ENCODE measurements around the gene DIPK2A.

DIPK2A gene, protein sequence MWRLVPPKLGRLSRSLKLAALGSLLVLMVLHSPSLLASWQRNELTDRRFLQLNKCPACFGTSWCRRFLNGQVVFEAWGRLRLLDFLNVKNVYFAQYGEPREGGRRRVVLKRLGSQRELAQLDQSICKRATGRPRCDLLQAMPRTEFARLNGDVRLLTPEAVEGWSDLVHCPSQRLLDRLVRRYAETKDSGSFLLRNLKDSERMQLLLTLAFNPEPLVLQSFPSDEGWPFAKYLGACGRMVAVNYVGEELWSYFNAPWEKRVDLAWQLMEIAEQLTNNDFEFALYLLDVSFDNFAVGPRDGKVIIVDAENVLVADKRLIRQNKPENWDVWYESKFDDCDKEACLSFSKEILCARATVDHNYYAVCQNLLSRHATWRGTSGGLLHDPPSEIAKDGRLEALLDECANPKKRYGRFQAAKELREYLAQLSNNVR

DNA sequence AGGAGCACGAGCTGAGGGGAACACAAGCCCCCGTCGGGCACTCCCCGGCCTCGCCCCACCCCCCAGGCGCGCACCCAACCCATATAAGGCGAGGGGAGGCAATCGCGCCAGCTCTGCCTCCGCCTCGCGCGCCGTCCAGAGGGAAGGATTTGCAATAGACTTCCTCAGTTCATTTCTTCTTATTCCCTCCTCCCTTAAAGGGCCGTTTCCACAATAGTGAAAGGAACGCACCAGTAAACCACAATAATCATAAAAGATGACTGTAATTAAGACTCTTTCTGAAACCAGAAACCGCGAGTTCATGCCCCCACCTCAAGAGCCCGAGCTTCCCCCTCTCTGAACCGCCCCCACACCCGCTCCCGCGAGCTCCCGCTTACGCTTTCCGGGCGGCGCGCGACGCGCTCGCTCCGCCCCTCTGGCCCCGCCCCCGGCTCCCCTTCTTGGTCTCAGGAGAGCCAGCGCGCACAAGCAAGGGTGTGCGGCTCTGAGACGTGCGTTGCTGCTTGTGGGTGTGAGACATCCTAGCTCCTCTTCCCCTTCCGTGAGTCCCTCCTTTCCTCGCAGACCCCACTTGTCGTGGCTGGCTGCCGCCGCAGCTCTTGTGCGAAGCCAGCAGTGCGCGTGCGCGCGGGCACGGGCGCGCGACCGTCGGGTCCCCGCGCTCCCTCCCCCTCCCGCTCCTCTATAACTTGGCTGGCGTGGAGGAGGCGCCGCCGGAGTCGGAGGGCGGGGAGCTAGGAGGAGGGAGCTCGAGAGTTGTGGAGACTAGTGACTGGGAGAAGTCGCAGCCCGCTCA, at the start of gene DIPK2A:
Gene DIPK2A (plus strand): TSS at position 465 of the 796 bp plus-strand sequence. CDS start 510 bp downstream, outside the sequence.
- DNase-seq: peak; percentile 81 to 100 (median 97)

DNA sequence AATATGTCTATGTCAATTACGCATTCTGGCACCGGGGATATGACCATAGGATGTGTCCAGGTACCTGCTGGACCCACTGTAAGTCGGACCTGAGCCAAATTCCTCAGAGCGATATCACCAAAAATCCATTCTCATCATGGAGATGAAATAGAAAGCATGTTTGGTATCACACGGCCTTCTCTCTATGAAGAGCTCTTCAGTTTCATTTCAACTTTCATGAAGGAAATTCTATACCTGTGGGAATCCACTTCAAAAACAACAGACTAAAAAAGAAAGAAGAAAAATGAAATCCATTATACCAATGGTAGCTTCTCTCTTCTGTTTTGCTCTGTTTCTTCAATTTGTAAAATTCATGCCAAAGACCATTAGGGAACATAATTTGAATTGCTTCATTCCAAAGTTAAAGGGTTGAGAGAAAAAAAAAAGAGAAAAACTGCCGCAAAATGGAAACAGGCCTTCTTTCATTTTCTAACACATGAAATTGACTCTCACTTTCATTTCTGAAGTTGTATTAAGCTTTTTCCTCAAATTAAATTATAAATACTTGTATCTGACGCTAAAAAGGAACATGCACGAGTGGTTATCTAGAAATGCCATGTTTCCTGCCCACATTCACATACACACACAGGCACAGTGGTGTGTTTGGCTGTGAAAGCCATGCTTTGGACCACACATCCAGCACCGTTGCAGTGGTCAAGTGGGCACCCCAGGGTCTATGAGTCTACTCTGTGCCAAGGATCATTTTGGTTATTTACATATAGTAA, 46.9 kb upstream of the DIPK2A start:
- no peak for DNase-seq

DNA sequence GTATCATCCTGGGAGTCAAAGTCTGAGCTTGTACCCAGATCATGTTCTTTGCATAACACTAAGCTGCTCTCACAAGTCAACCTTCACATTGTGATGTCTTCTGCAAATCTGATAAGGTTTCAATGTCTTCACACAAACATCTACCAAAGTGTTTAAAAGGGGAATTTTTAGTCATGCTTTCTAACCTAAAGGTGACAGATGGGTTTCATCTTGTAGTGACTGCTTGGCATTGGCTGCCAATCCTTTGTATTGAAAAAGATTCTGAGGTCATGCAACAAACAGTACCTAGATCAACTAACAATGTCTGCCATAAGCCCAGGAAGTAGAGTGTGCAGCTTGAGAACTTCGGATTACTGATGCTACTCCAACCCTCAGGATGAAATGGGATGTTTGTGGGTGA, 43.6 kb upstream of the DIPK2A start:
- DNase-seq: no peak

DNA sequence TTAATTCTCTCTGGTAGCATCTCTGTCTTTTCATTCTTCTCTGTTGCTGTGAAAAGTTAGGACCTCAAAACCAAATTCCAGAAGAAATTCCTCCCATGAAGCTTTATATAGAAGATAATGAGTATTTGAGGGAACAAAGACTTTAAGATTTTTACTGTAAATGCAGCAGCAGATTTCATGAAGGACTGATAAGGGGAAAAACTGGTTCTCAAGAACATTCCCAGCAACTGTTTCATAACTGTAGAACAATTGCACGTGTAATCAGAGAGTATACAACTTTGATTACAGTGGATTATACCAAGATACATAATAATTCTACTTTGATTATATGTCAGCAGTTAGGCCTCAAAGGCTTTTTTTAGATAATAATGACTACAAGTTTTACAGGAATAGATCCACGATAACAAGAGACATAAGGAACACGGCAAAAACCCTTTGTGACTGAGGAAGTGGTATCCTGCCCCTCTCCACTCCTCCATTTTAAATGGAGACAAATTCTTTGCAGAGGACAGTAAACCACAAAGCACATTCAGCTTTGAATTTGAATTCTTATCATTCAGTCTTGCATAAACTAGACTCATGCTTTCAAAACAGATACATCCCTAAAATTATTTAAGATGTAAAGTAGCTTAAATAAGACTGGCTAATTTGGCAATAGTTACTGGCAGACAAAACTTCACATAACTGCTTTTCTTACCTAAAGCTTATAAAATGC, 42.9 kb upstream of the DIPK2A start:
- DNase-seq: no peak

DNA sequence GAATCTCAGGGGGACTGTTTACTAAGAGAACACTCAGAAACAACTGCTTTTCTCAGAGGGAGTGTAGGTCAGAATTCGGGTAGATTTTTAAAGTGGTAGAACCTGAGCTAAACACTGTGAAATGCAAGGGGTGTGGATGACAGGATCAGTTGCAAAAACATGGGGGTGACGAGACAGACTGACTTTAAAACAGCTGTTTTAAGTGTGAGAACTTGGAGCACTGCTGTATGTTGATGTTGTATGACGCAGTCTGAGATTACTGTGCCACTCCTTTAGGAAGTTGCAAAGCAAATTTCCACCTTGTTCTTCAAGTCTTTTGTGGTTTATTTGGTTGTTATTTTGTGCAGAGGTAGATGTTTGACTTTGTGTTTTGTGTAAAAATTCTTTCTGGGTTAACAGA, 36.8 kb upstream of the DIPK2A start:
- DNase-seq: no peak

DNA sequence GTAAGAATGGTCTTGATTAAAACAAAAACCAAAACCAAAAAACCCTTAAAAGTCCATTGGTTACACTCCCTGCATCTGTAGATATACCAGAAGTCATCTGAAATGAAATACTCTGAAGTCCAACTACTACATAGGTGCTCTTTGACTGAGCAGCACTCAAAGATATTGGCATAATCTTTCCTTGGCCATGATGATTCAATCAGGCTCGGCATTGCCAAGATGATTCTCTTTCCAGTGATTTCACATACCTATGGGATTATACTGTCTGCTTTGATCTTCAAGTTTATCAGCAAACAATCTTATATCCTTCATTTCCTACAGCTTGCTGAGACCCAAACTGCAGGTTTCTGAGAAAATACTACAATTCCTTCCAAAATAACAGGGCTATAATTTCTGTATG, 35.9 kb upstream of the DIPK2A start:
- DNase-seq: no peak

DNA sequence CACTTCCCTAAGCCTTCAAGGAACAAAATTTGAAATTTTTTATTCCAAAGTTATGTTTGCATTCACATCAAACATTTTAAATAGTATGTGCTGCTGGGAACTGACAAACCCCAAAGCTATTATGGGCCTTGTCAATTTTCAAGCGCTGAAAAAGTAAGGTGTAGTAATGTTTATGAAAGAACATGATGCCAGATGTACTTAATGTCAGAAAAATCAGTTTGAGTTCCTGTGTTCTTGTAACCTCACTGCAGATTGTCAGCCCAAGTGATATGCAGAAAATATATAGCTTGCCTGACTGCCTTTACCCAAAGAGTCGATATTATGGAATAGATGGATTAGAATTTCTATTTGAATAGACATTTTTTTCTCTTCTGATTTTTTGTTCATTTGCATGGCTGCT, 20.8 kb upstream of the DIPK2A start:
- DNase-seq: no peak

DNA sequence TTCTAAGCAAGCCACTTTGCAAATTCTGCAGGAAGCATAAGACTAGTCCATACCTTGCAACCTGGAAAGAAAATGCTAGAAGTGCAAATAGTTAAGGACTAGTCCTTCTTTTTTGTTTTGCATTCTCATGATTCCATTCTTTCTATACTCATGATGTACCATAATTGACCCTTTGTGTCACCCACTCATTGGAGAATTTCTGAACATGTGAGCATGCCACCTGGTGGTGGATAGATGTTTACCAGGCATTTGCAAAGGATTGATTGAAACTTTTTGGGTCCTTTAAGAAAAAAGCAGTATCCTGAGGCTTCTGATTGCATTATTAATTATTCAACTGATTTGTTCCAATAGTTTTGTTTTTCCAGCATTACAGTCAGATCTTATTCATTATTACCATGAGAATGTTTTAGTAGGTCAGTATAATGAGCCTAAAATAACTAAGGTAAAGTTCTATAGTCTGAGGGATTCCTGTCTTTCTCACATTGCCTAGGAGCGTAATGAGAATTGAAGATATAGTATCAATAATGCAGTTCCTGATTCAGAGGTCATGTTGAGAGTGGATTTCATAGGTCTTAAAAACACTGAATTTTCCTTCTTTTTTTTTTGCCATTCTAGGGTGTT, 20.2 kb upstream of the DIPK2A start:
- peak in 13 of 56 donors; percentile 1 to 39 (median 6) for DNase-seq

DNA sequence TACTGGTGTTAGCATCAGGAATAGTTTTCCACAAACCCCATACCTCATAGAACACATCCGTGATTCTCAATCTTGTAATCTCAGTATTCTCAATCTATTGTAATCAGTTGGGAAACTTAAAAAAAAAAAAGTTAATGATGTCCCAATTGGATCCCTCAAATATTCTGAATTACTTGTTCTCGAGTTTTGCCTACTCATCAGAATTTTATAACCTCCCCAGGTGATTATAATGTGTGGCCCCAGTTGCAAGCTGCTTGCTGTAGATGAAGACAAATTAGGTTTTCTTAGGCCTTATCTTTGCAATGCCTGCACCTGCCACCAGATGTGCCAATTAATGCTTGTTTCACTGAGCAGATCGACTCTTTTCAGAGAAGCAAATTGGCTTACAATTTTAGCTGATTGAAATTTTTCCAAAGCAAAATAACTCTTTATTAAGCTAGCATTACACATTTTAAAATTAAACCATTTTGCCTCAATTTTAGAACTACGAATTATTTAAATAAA, 19.0 kb upstream of the DIPK2A start:
- no peak for DNase-seq

DNA sequence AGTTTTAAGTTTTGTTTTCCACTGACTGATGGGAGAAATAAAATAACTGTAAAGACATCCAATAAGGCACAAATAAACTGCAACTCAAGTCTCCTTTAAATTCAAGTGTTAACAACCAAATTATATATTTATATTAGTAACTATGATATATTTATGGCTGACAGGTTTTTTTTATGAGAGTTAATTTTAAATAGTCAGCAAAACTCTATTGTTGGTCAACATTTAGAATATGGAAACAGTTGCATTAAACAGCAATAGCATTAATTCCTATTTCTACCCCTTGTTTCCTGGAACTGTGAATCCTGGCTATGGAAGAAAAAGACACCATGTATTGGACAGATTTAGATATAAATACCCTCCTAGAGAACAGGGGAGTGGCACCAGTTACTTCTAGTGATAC, 16.5 kb upstream of the DIPK2A start:
- DNase-seq: no peak

DNA sequence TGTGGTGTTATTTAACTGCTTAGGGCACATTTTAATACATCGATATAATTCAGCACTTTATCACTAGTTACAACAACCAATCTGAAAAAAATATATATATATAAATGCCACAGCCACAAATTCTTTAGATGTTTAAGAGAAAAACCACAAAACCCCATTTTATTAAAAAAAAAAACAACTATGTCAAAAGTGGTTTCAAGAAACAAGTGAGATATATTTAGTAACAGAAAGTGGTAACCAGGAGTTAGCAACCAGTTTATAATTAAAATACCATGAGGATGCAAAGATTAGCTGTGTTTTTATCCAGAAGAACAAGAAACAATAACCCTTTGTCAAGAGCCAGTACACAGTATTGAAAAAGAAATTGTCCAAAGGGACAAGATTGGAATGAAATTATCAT, 14.8 kb upstream of the DIPK2A start:
- no peak for DNase-seq

DNA sequence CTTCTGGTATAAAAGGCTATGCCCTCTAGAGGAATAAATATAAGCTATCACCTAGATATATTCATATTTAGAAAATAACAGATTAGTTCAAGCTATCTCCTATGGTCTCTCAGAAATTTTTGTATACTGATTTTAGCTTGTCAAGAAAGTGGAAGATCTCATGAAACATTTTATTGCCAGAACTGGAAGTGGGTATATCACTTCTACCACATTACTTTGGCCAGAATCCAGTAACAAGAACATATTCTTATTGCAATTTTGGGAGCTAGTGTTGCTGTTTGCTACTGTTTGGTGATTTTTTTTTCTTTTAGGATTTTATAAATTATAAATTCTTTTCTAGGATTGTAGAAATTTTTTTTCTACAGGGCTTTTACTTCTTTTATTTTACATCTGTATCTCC, 14.2 kb upstream of the DIPK2A start:
- no peak for DNase-seq

DNA sequence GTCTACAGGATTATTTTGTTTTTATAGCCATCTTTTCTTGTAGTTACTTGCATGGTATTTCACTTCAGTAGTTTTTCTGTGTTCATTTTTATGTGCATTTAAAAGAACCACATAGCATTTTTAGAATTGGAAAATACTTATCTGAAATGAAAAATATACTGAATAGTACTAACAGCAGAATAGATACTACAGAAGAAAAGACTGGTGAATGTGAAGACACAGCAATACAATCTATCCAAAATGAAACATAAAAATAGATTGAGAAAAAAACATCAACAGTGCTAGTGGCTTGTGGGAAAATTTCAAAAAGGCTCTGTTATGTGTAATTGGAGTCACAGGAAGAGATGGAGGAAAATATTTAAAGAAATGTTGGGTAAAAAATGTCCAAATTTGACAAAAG, 12.7 kb upstream of the DIPK2A start:
- no peak for DNase-seq

DNA sequence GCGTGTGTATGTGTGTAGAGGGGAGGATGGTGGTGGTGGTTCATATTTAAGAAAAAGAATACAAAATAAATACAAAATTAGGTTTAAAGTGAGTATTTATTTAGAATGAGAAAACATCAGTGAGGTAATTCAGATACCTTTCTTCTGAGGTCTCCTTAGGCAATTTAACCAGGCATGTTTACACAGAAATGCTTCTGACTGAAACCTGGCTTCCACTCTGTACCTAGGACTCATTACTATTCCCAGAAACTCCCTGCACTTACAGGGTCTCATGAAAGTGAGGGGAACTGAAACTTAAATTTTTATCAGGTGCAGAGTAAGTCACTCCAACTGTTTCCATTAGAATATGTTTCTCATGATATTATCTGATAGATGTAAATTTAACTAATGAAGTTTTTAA, 10.3 kb upstream of the DIPK2A start:
- DNase-seq: no peak

DNA sequence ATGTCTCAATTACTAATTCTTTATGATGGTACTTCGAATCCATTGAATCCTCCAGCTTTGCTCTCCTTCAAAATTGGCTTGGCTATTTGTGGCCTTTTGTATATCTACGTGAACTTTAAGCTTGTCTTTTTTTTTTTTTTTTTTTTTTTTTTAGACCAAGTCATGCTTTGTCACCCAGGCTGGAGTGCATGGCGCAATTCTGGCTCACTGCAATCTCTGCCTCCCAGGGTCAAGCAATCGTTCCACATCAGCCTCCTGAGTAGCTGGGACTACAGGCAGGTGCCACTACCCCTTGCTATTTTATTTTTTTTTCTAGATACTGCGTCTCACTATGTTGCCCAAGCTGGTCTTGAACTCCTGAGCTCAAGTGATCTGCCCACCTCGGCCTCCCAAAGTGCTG, 7.7 kb upstream of the DIPK2A start:
- no peak for DNase-seq

DNA sequence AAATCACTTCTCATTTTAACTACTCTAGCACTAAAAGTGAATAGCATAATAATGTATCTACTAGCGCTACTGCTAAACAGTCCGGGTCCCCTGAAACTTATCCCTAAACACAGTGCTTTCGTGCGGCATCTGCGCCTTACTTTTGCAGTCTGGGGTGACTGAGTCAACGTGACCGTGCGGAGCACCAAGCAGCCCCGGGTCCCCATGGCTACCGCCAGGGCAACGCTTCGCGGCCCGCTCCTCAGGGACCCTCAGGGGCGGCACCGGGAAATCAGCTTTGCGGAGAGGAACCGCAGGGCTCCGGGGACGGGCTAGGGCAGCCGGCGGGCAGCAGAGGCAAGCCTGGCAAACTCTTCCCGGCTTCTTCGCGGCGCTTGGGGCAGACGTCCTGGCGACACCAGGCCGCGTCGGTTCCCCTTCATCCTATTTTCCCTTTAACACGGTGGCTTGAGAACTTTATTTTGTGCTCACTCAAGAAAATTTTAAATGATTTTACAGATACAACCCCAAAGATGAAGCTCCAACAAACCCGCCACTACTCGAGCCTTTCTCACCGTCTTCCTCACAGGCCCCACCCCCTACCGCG, 757 bp upstream of the DIPK2A start:
- DNase-seq: peak in 31 of 56 donors; percentile 30 to 78 (median 66)

DNA sequence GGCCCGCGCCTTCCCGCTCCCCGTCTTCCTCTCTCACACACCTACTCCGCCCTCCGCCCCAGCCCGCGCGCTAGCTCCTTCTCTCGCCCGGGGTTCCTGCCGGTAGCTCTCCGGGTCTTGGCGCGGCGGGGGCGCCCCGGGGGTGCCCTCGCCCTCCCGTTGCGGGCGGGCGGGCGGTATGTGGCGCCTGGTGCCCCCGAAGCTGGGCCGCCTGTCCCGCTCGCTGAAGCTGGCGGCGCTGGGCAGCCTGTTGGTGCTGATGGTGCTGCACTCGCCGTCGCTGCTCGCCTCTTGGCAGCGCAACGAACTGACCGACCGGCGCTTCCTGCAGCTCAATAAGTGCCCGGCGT, 507 bp downstream of the DIPK2A start:
- peak in 17 of 56 donors; percentile 59 to 85 (median 80) for DNase-seq

DNA sequence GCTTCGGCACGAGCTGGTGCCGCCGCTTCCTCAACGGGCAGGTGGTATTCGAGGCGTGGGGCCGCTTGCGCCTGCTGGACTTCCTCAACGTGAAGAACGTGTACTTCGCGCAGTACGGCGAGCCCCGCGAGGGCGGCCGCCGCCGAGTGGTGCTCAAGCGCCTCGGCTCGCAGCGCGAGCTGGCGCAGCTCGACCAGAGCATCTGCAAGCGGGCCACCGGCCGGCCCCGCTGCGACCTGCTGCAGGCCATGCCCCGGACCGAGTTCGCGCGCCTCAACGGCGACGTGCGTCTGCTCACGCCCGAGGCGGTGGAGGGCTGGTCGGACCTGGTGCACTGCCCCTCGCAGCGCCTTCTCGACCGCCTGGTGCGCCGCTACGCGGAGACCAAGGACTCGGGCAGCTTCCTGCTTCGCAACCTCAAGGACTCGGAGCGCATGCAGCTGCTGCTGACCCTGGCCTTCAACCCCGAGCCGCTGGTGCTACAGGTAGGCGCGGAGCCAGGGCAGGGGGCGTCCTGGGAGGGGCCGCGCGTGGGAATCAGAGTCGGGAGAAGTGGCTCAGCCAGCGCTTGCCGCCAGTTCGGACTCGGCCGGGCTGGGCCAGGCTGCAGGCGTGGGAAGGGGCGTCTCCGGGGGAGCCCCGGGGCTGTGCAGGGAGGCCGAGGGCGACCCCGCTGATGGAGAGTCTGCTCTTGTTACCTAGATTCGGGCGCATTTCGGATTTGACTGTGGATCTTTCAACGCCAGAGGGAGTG, 1.1 kb downstream of the DIPK2A start:
- DNase-seq: peak in 55 of 56 donors; percentile 5 to 85 (median 72)
